Gastrocnemius medialis (tissue), 4 donors: ENCODE results near the gene MYO1B. TPM values are rescaled to one million over a fixed set of nuclear protein-coding genes. Genes with fewer than 3 reads are reported as not detected.

Experiments used
- ATAC-seq, 2 donors: fragments of 150-250 bp; one replicate each; pipeline ENCODE4 v1.9.1; 2016
- DNase-seq, 2 donors: peaks; one replicate each; pipeline ENCODE4 v3.0.0-alpha.2; 2019
- H3K27ac ChIP-seq, 4 donors: fragments of 200-600 bp; sonication (generic); 1 replicate in 1 of 4; 2 replicates in 3 of 4; pipeline ENCODE4 v1.5.1; 2016 to 2018; ENCODE audit warnings: mild to moderate bottlenecking in 2 of 4, moderate library complexity in 1 of 4
- H3K27me3 ChIP-seq, 3 donors: fragments of 200-600 bp; sonication (generic) in 2 of 3; 1 replicate in 1 of 3; 2 replicates in 2 of 3; pipeline versions ENCODE4 v1.5.1 to v1.6.0; 2016 to 2019; ENCODE audit warnings: mild to moderate bottlenecking in 1 of 3, moderate library complexity in 1 of 3
- H3K36me3 ChIP-seq, 2 donors: fragments of 200-600 bp; sonication (generic) in 1 of 2; one replicate each; pipeline ENCODE4 v1.5.1; 2017 to 2018
- H3K4me1 ChIP-seq, 2 donors: fragments of 200-600 bp; sonication (generic) in 1 of 2; one replicate each; pipeline ENCODE4 v1.5.1; 2016 to 2017; ENCODE audit warnings: mild to moderate bottlenecking in 2 of 2
- H3K4me3 ChIP-seq, 4 donors: fragments of 200-600 bp; sonication (generic) in 3 of 4; 1 replicate in 1 of 4; 2 replicates in 3 of 4; pipeline ENCODE4 v1.5.1; 2016 to 2019; ENCODE audit warnings: mild to moderate bottlenecking in 2 of 4
- H3K9me3 ChIP-seq, 3 donors: fragments of 200-600 bp; sonication (generic) in 2 of 3; 1 replicate in 1 of 3; 2 replicates in 2 of 3; pipeline ENCODE4 v1.5.1; 2016 to 2019
- CTCF ChIP-seq, 5 experiments: fragments of 450-650 bp in 3 of 5; fragments of 200-600 bp in 2 of 5; sonication (generic) in 2 of 5; IDR thresholded peaks in 4 of 5; conservative IDR thresholded peaks in 1 of 5; 1 replicate in 4 of 5; 2 replicates in 1 of 5; pipeline ENCODE4 v1.5.1; 2016 to 2019; ENCODE audit warnings: antibody characterized with exemption in 5 of 5, mild to moderate bottlenecking in 3 of 5, moderate library complexity in 3 of 5
- POLR2A ChIP-seq, 2 donors: fragments of 450-650 bp; IDR thresholded peaks; one replicate each; pipeline ENCODE4 v1.6.1; 2017; ENCODE audit warnings: antibody characterized with exemption in 2 of 2, mild to moderate bottlenecking in 2 of 2, moderate library complexity in 2 of 2
- in situ Hi-C, 4 donors: fragments of 200-750 bp; cut with MboI; loops; one replicate each; pipeline versions ENCODE4 v1.15.0 to v1.8.0; 2017; ENCODE audit warnings: low sequenced_read_pairs in 4 of 4
- intact Hi-C: fragments of 100-400 bp; cut with DNase I; formaldehyde crosslinking; loops from one replicate; pipeline ENCODE4 v1.15.1; 2023; ENCODE audit warnings: low total_unique reads
- total RNA-seq, 4 donors: library from RNA; depleted of rRNA; stranded (reverse); fragments of >200 nt; gene quantifications; one replicate each; pipeline versions ENCODE4 v1.1.0 to v1.2.3, GENCODE V29; 2016

MYO1B gene
- total RNA-seq, 4 donors from 2014 or later = 7.0 to 10.8 (median 10.0) TPM

DNA sequence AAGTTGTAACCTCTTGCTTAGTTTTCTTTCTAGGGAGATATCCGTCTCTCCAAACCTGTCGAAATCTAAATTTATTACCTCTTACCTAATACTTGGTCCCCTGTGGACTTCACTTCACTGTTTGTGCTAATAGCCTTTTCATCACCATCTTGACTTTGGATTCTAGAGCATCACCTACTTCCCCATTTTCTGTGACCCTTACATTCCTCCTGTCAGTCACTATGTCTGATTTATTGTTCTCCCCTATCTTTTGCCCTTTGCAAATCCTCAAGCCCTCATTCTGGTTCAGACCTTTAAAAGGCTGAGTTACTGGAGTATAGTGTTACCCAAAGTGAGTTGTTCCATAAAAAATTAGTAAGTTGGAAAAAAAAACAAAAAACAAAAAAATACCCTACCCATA, 7.5 kb downstream of the MYO1B start:
- in situ Hi-C loops (no loop called here), intact Hi-C loops (no loop called here)

GRCh38 chr2:191253476-191253875, 8.3 kb downstream of the MYO1B start:
- ATAC-seq (no peak), DNase-seq (no peak)
- Histone ChIP-seq H3K4me1 (peaks cover 0 to 3% of the 10 kb centered on the region in 2 donors), H3K27ac (no peak overlapping the region), H3K4me3 (no peak overlapping the region), H3K36me3 (no peaks in the 10 kb centered on the region), H3K27me3 (no peaks in the 10 kb centered on the region), H3K9me3 (no peaks in the 10 kb centered on the region)
- in situ Hi-C loops = no loop called here
- TF ChIP-seq POLR2A (IDR thresholded peaks at IDR 0.05) = no peak
- TF ChIP-seq CTCF (IDR thresholded peaks at IDR 0.05 in 4 of 5, conservative IDR thresholded peaks at IDR 0.05 in 1 of 5) = no peak
- intact Hi-C loops = no loop called here

More for the DNA sequence above, 7.5 kb downstream of the MYO1B start:
- TF ChIP-seq CTCF (IDR thresholded peaks at IDR 0.05 in 4 of 5, conservative IDR thresholded peaks at IDR 0.05 in 1 of 5) (no peak), POLR2A (IDR thresholded peaks at IDR 0.05) (no peak)
- ATAC-seq (no peak), DNase-seq (no peak)
- Histone ChIP-seq H3K36me3 (no peaks in the 10 kb centered on the region), H3K27me3 (no peaks in the 10 kb centered on the region), H3K4me3 (no peak overlapping the region), H3K9me3 (no peaks in the 10 kb centered on the region), H3K27ac (no peak overlapping the region), H3K4me1 (peaks cover 0 to 3% of the 10 kb centered on the region in 2 donors)

- no peaks in the 10 kb centered on the region for H3K9me3 ChIP-seq
- no peak for DNase-seq
- no peaks in the 10 kb centered on the region for H3K27me3 ChIP-seq
- no peak overlapping the region for H3K27ac ChIP-seq
- H3K4me3 ChIP-seq = no peak overlapping the region
- ATAC-seq = no peak
- intact Hi-C loops = no loop called here
- in situ Hi-C loops = no loop called here
- H3K36me3 ChIP-seq = no peaks in the 10 kb centered on the region
- TF ChIP-seq POLR2A (IDR thresholded peaks at IDR 0.05) = no peak
- TF ChIP-seq CTCF (IDR thresholded peaks at IDR 0.05 in 4 of 5, conservative IDR thresholded peaks at IDR 0.05 in 1 of 5) = no peak
- peaks cover 0 to 3% of the 10 kb centered on the region in 2 donors for H3K4me1 ChIP-seq
Observed at GRCh38 chr2:191255271-191255670, 10.1 kb downstream of the MYO1B start.

DNA sequence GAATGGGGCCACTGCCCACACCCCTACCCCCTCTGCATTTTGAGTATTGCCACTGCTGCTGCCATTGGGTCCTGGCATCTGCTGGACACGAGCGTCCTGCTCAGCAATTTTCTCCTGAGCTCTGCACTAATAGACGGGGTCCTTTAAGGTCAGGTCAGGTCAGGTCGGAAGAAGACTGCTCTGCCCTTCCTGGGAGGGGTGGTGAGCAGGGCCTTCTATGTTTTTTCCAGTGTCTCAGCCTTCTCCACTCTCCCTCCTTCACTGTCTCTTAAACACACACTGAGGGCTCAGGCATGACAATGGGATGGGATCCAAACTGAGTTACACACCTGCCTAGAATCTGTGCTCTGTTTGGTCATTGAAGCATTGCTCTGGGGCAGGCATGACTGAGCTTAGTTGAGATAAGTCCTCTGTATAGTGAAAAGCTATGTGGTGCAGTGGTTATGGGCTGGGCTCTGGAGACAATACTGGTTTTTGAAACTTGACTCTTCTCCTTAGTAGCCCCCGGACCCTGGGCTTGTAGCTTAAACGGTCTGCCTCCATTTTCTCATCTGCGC, 10.6 kb downstream of the MYO1B start:
- no peak for TF ChIP-seq POLR2A (IDR thresholded peaks at IDR 0.05)
- no peak for TF ChIP-seq CTCF (IDR thresholded peaks at IDR 0.05 in 4 of 5, conservative IDR thresholded peaks at IDR 0.05 in 1 of 5)
- intact Hi-C loops = no loop called here
- H3K4me1 ChIP-seq = peaks cover 0 to 3% of the 10 kb centered on the region in 2 donors
- DNase-seq = no peak
- H3K27ac ChIP-seq = no peak overlapping the region
- no peaks in the 10 kb centered on the region for H3K27me3 ChIP-seq
- no peak for ATAC-seq
- H3K4me3 ChIP-seq = no peak overlapping the region
- in situ Hi-C loops = no loop called here
- H3K9me3 ChIP-seq = no peaks in the 10 kb centered on the region
- no peaks in the 10 kb centered on the region for H3K36me3 ChIP-seq

DNA sequence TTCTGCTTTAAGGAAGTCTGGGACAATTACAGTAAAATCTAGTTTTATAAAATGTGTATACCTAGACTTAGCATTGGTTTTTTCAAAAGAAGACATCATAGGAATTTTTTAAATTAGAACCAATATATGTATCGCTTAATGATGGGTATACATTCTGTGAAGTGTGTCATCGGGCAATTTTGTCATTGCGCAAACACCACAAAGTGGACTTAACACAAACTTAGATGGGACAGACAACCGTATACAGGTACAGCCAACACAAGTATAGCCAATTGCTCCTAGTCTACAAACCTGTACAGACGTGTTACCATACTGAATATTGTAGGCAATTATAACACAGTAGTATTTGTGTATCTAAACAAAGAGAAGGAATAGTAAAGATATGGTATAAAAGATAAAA, 12.7 kb downstream of the MYO1B start:
- no peak overlapping the region for H3K27ac ChIP-seq
- no peak overlapping the region for H3K4me3 ChIP-seq
- ATAC-seq = no peak
- no peaks in the 10 kb centered on the region for H3K36me3 ChIP-seq
- TF ChIP-seq POLR2A (IDR thresholded peaks at IDR 0.05) (no peak), CTCF (IDR thresholded peaks at IDR 0.05 in 4 of 5, conservative IDR thresholded peaks at IDR 0.05 in 1 of 5) (no peak)
- in situ Hi-C loops (no loop called here), intact Hi-C loops (no loop called here)
- no peak for DNase-seq
- H3K9me3 ChIP-seq = no peaks in the 10 kb centered on the region
- no peaks in the 10 kb centered on the region for H3K27me3 ChIP-seq
- peaks cover 0 to 3% of the 10 kb centered on the region in 2 donors for H3K4me1 ChIP-seq
